Esophagus squamous epithelium (tissue), 5 donors: ENCODE measurements around the gene PELI1. TPM values are rescaled to one million over a fixed set of nuclear protein-coding genes. Genes with fewer than 3 reads are reported as not detected.

Source experiments
- DNase-seq: peaks from one replicate; lab custom pipeline; 2025; lab: John Stamatoyannopoulos, UW
- H3K27ac ChIP-seq, 4 donors: fragments of 200-600 bp; sonication (generic); one replicate each; pipeline ENCODE4 v1.5.1; 2016 to 2019; ENCODE audit warnings: mild to moderate bottlenecking in 1 of 4
- H3K27me3 ChIP-seq, 4 donors: fragments of 200-600 bp; sonication (generic); 1 replicate in 3 of 4; 2 replicates in 1 of 4; pipeline versions ENCODE4 v1.5.1 to v1.6.0; 2017 to 2021; ENCODE audit warnings: antibody characterized with exemption in 1 of 4
- H3K36me3 ChIP-seq, 3 donors: fragments of 200-600 bp; sonication (generic); one replicate each; pipeline ENCODE4 v1.5.1; 2016 to 2019
- H3K4me1 ChIP-seq, 3 donors: fragments of 200-600 bp; sonication (generic); one replicate each; pipeline ENCODE4 v1.5.1; 2017 to 2019
- H3K4me3 ChIP-seq, 4 donors: fragments of 200-600 bp; sonication (generic); 1 replicate in 3 of 4; 2 replicates in 1 of 4; pipeline ENCODE4 v1.5.1; 2016 to 2019; ENCODE audit warnings: mild to moderate bottlenecking in 2 of 4, moderate library complexity in 1 of 4
- H3K9me3 ChIP-seq, 3 donors: fragments of 200-600 bp; sonication (generic); one replicate each; pipeline ENCODE4 v1.5.1; 2016 to 2019
- CTCF ChIP-seq, 6 experiments: fragments of 450-650 bp in 4 of 6; fragments of 200-600 bp in 2 of 6; sonication (generic) in 2 of 6; IDR thresholded peaks; one replicate each; pipeline ENCODE4 v1.5.1; 2016 to 2019; ENCODE audit warnings: antibody characterized with exemption in 6 of 6, mild to moderate bottlenecking in 4 of 6, moderate library complexity in 4 of 6
- POLR2A ChIP-seq, 4 donors: fragments of 450-650 bp; IDR thresholded peaks; one replicate each; pipeline ENCODE4 v1.6.1; 2017; ENCODE audit warnings: antibody characterized with exemption in 4 of 4, mild to moderate bottlenecking in 4 of 4, moderate library complexity in 3 of 4
- WGBS, 2 donors: methylation state at CpG; one replicate each; pipeline ENCODE4 v1.1.5; 2018; 5-methylcytosine and 5-hydroxymethylcytosine counted together
- intact Hi-C: fragments of 100-400 bp; cut with DNase I; formaldehyde crosslinking; loops from one replicate; pipeline ENCODE4 v1.15.0; 2022
- total RNA-seq, 4 donors: library from RNA; depleted of rRNA; stranded (reverse); fragments of >200 nt; gene quantifications; one replicate each; pipeline ENCODE4 v1.1.0, GENCODE V29; 2016
- donor health status: DM: yes; HTN: yes; CAD: no.

PELI1 gene
- total RNA-seq, 4 donors from 2014 or later, result 23.7 to 40.4 (median 34.5) TPM

GRCh38 chr2:64114063-64114911, 29.9 kb downstream of the PELI1 start:
- Histone ChIP-seq H3K4me3 (no peak overlapping the region), H3K4me1 (peaks cover 6 to 82% (median 23%) of the 10 kb centered on the region in 3 donors), H3K9me3 (no peaks in the 10 kb centered on the region), H3K27me3 (no peaks in the 10 kb centered on the region), H3K27ac (peak overlapping the region; percentile 34 to 70 (median 64)), H3K36me3 (no peaks in the 10 kb centered on the region)
- 21 to 24% methylated on average over 1 of the region's 1 CpG for WGBS, 2 donors
- no peak for TF ChIP-seq CTCF (IDR thresholded peaks at IDR 0.05)
- TF ChIP-seq POLR2A (IDR thresholded peaks at IDR 0.05), result no peak
- intact Hi-C loops, result no loop called here
- DNase-seq, result no peak

GRCh38 chr2:64112016-64112415, 32.2 kb downstream of the PELI1 start:
- Histone ChIP-seq H3K4me3 (no peak overlapping the region), H3K27me3 (no peaks in the 10 kb centered on the region), H3K27ac (no peak overlapping the region), H3K9me3 (no peaks in the 10 kb centered on the region), H3K4me1 (peaks cover 6 to 80% (median 32%) of the 10 kb centered on the region in 3 donors), H3K36me3 (peaks cover 0 to 14% (median under 1%) of the 10 kb centered on the region in 3 donors)
- intact Hi-C loops, result no loop called here
- no peak for TF ChIP-seq CTCF (IDR thresholded peaks at IDR 0.05)
- no peak for TF ChIP-seq POLR2A (IDR thresholded peaks at IDR 0.05)
- DNase-seq, result no peak
- 59 to 60% methylated on average over 4 of the region's 4 CpGs for WGBS, 2 donors

- H3K9me3 ChIP-seq, result no peaks in the 10 kb centered on the region
- 90 to 97% methylated on average over 2 of the region's 2 CpGs for WGBS, 2 donors
- H3K4me1 ChIP-seq, result peaks cover 6 to 80% (median 28%) of the 10 kb centered on the region in 3 donors
- peaks cover 0 to 20% (median 4%) of the 10 kb centered on the region in 3 donors for H3K36me3 ChIP-seq
- no peak for TF ChIP-seq CTCF (IDR thresholded peaks at IDR 0.05)
- TF ChIP-seq POLR2A (IDR thresholded peaks at IDR 0.05), result no peak
- DNase-seq, result no peak
- no peaks in the 10 kb centered on the region for H3K27me3 ChIP-seq
- H3K27ac ChIP-seq, result peak overlapping the region in 1 of 4 donors; percentile 17
- intact Hi-C loops, result no loop called here
- no peak overlapping the region for H3K4me3 ChIP-seq
Observed at GRCh38 chr2:64111426-64111825, 32.8 kb downstream of the PELI1 start.

GRCh38 chr2:64108666-64109241, 35.5 kb downstream of the PELI1 start:
- H3K4me3 ChIP-seq, result no peak overlapping the region
- H3K9me3 ChIP-seq, result no peaks in the 10 kb centered on the region
- no peak for TF ChIP-seq POLR2A (IDR thresholded peaks at IDR 0.05)
- TF ChIP-seq CTCF (IDR thresholded peaks at IDR 0.05), result no peak
- WGBS, 2 donors, result 39 to 63% methylated on average over 2 to 3 of the region's 3 CpGs
- DNase-seq, result no peak
- H3K36me3 ChIP-seq, result peaks cover 0 to 38% (median 4%) of the 10 kb centered on the region in 3 donors
- intact Hi-C loops, result no loop called here
- peak overlapping the region in 1 of 4 donors; percentile 13 for H3K27ac ChIP-seq
- H3K4me1 ChIP-seq, result peaks cover 6 to 78% (median 26%) of the 10 kb centered on the region in 3 donors
- H3K27me3 ChIP-seq, result no peaks in the 10 kb centered on the region

- Histone ChIP-seq H3K27ac (peak overlapping the region in 2 of 4 donors; percentile 29 to 43), H3K4me3 (no peak overlapping the region), H3K9me3 (no peaks in the 10 kb centered on the region), H3K27me3 (no peaks in the 10 kb centered on the region), H3K36me3 (peaks cover 0 to 58% (median 4%) of the 10 kb centered on the region in 3 donors), H3K4me1 (peaks cover 6 to 71% (median 26%) of the 10 kb centered on the region in 3 donors)
- intact Hi-C loops, result no loop called here
- TF ChIP-seq POLR2A (IDR thresholded peaks at IDR 0.05) (no peak), CTCF (IDR thresholded peaks at IDR 0.05) (no peak)
- DNase-seq, result no peak
- WGBS, 2 donors, result 93 to 97% methylated on average over 3 of the region's 3 CpGs
Observed at GRCh38 chr2:64106481-64106880, 37.7 kb downstream of the PELI1 start.
